K562 (cell line): ENCODE measurements around the gene DCUN1D3. TPM values are rescaled to one million over a fixed set of nuclear protein-coding genes. Genes with fewer than 3 reads are reported as not detected.
A peak's percentile ranks its signal among the peaks of the same experiment; 100 is the strongest.

Source experiments
- ARHGAP35 ChIP-seq: fragments of 450-650 bp; IDR thresholded peaks from 2 replicates; pipeline ENCODE4 v1.6.1; 2018; ENCODE audit not compliant: partially characterized antibody
- CBX8 ChIP-seq: fragments of 200-600 bp; sonication (generic); IDR thresholded peaks from 2 replicates; pipeline ENCODE4 v1.6.1; 2012; ENCODE audit warnings: borderline replicate concordance, mixed run types, low read depth, mild to moderate bottlenecking, moderate library complexity, mixed read lengths, low read length, control low read depth, inconsistent platforms; ENCODE audit not compliant: poor library complexity, severe bottlenecking; ENCODE audit errors: extremely low read depth
- CEBPG ChIP-seq, 3 experiments: fragments of 200-800 bp in 1 of 3; sonication (Bioruptor generic) in 1 of 3; sonication (generic) in 1 of 3; formaldehyde crosslinking in 1 of 3; IDR thresholded peaks in 2 of 3; conservative IDR thresholded peaks in 1 of 3; 2 replicates each; pipeline versions ENCODE4 v1.6.1 to v1.8.0; 2016 to 2022; ENCODE audit warnings: missing compliant biosample characterization in 2 of 3, missing genetic modification characterization in 2 of 3, mild to moderate bottlenecking in 1 of 3, missing genetic modification reagents in 1 of 3
- CREB1 ChIP-seq, 2 experiments: sonication (generic) in 1 of 2; formaldehyde crosslinking in 1 of 2; IDR thresholded peaks; 2 replicates each; pipeline versions ENCODE4 v1.6.1 to v1.8.0; 2012 to 2022; ENCODE audit warnings: inconsistent platforms in 1 of 2, mild to moderate bottlenecking in 1 of 2, missing genetic modification reagents in 1 of 2, moderate library complexity in 1 of 2
- ETS2 ChIP-seq: IDR thresholded peaks from 2 replicates; pipeline ENCODE4 v1.6.1; 2016; ENCODE audit warnings: borderline replicate concordance, missing genetic modification characterization, mild to moderate bottlenecking, moderate library complexity, missing compliant biosample characterization; ENCODE audit not compliant: poor library complexity, severe bottlenecking
- FOXA1 ChIP-seq: fragments of 450-650 bp; IDR thresholded peaks from 2 replicates; pipeline ENCODE4 v1.6.1; 2016; ENCODE audit warnings: mild to moderate bottlenecking, borderline replicate concordance
- HCFC1 ChIP-seq: IDR thresholded peaks from 2 replicates; pipeline ENCODE4 v1.6.1; 2012; ENCODE audit warnings: low read depth, low read length, improper control_type of control experiment
- HDAC2 ChIP-seq: fragments of 450-650 bp; IDR thresholded peaks from 2 replicates; pipeline ENCODE4 v1.6.1; 2016; ENCODE audit warnings: mild to moderate bottlenecking
- JUNB ChIP-seq: fragments of 450-650 bp; formaldehyde crosslinking; conservative IDR thresholded peaks from 2 replicates; pipeline ENCODE4 v1.4.0; 2020; ENCODE audit warnings: mild to moderate bottlenecking
- RBBP5 ChIP-seq: fragments of 200-600 bp; sonication (generic); IDR thresholded peaks from 2 replicates; pipeline ENCODE4 v1.6.1; 2012; ENCODE audit warnings: borderline replicate concordance, mild to moderate bottlenecking, low read length, control low read depth, inconsistent platforms; ENCODE audit not compliant: insufficient read depth, poor library complexity, severe bottlenecking
- RFX1 ChIP-seq: fragments of 450-650 bp; IDR thresholded peaks from 2 replicates; pipeline ENCODE4 v1.6.1; 2016; ENCODE audit warnings: mild to moderate bottlenecking, moderate library complexity
- SP2 ChIP-seq: IDR thresholded peaks from 2 replicates; pipeline ENCODE4 v1.6.1; 2011; ENCODE audit warnings: mild to moderate bottlenecking, low read depth, low read length, moderate library complexity; ENCODE audit not compliant: poor library complexity, severe bottlenecking; ENCODE audit errors: extremely low read depth
- TAL1 ChIP-seq: fragments of 450-650 bp; IDR thresholded peaks from 2 replicates; pipeline ENCODE4 v1.6.1; 2016; ENCODE audit warnings: mild to moderate bottlenecking
- YBX1 ChIP-seq: fragments of 450-650 bp; IDR thresholded peaks from 2 replicates; pipeline ENCODE4 v1.7.1; 2016; ENCODE audit warnings: mild to moderate bottlenecking
- ZC3H4 ChIP-seq: sonication (generic); formaldehyde crosslinking; IDR thresholded peaks from 2 replicates; pipeline ENCODE4 v1.9.0; 2021; ENCODE audit warnings: missing genetic modification reagents, borderline replicate concordance
- ZNF140 ChIP-seq: fragments of 250-450 bp; sonication (Bioruptor Pico); IDR thresholded peaks from 2 replicates; pipeline ENCODE4 v1.8.0; 2021; ENCODE audit warnings: moderate library complexity, mild to moderate bottlenecking, inconsistent platforms
- ZNF239 ChIP-seq: fragments of 250-450 bp; sonication (Bioruptor Pico); IDR thresholded peaks from 2 replicates; pipeline ENCODE4 v1.4.0; 2020; ENCODE audit warnings: mild to moderate bottlenecking
- ZNF24 ChIP-seq: fragments of 450-650 bp; IDR thresholded peaks from 2 replicates; pipeline ENCODE4 v1.6.1; 2016
- ZNF551 ChIP-seq: fragments of 250-450 bp; sonication (Bioruptor Pico); IDR thresholded peaks from 2 replicates; pipeline ENCODE4 v1.5.0; 2021; ENCODE audit warnings: mild to moderate bottlenecking, moderate library complexity
- polyA plus RNA-seq, 8 experiments: library from polyadenylated mRNA; depleted of rRNA in 4 of 8; stranded (reverse) in 5 of 8; unstranded in 3 of 8; fragments of >200 nt; fragmentation: Nextera tagmentation in 2 of 8; fragmentation: Illumina TruSeq in 1 of 8; extraction: Ambion mirVana in 2 of 8; extraction: Trizol in 1 of 8; gene quantifications; 2 replicates each; pipeline versions ENCODE4 v1.2.1 to v1.2.3, GENCODE V29; 2011 to 2014; ENCODE audit warnings: inconsistent platforms in 1 of 8, missing spikeins in 1 of 8
- total RNA-seq, 7 experiments: library from RNA; depleted of rRNA in 6 of 7; stranded (reverse); fragments of >200 nt in 6 of 7; fragmentation: Illumina TruSeq in 2 of 7; extraction: Trizol in 2 of 7; gene quantifications; 2 replicates each; pipeline versions ENCODE4 v1.2.1 to v1.2.3, GENCODE V29; 2011 to 2021; ENCODE audit warnings: low replicate concordance in 1 of 7
- TF ChIP-seq, protein P1 (sequence below): sonication (generic); formaldehyde crosslinking; IDR thresholded peaks from 2 replicates; pipeline ENCODE4 v1.9.0; 2022; ENCODE audit warnings: mild to moderate bottlenecking, missing genetic modification reagents
- TF ChIP-seq, protein P2 (sequence below), 2 experiments: fragments of 250-450 bp in 1 of 2; fragments of 450-650 bp in 1 of 2; sonication (Bioruptor Pico) in 1 of 2; IDR thresholded peaks; 2 replicates each; pipeline versions ENCODE4 v1.6.1 to v1.8.0; 2016 to 2021; ENCODE audit warnings: mild to moderate bottlenecking in 2 of 2, moderate library complexity in 2 of 2, missing compliant biosample characterization in 1 of 2, missing genetic modification characterization in 1 of 2
- TF ChIP-seq, protein P3 (sequence below): fragments of 450-650 bp; formaldehyde crosslinking; IDR thresholded peaks from 2 replicates; pipeline ENCODE4 v1.4.0; 2020; ENCODE audit warnings: mild to moderate bottlenecking, mixed read lengths
- TF ChIP-seq, protein P4 (sequence below): fragments of 450-650 bp; IDR thresholded peaks from 2 replicates; pipeline ENCODE4 v1.6.1; 2016; ENCODE audit warnings: low read depth, mild to moderate bottlenecking, moderate library complexity

DCUN1D3 gene
- total and polyA plus RNA-seq, 9 of the 15 experiments (the other 6 are each of a cell fraction or from before 2014, with no cell fraction given): 1.0 to 4.7 (median 2.2) TPM

DNA sequence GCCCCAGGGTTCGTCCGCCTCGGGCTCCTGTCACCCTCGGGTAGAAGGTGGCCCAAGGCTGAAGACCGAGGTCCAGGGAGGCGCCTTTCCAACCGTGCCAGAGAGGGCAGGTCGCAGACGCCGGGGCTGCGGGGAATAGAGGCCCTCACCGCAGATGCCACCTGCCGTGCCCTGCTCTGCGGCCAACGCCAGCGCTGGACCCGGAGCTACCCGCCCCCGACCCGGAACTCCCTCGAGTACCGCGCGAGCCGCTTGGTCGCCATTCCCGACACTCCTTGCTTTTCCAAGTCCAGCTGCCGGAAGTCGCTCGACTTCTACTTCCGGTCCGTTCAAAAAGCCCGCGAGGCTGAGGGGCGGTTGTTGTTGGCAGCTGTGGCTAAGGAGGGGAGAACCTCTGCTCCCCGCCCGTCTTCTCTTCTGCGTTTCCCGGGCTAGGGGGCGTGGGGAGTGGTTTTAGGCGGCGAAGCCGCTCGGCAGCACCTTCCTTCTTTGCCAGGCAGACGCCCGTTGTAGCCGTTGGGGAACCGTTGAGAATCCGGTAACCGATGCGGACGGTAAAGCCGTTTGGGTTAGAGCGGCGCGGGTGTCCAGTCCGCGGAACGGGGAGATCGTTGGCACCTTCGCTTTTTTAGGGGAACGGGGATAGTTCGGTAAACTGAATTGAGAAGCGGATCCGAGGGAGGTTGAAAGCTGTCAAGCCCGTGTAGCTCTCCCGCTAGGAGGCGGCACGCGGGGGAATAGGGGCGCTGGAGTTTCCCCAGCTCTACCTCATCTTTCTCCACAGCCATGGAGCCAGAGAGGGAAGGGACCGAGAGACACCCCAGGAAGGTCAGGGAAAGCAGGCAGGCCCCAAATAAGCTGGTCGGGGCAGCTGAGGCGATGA, 93.7 kb downstream of the DCUN1D3 start, which contains the start of the genes ERI2 and REXO5 (continued):
- TF ChIP-seq RBBP5 (peak; percentile 97), FOXA1 (no peak), RFX1 (peak; percentile 35), HDAC2 (peak; percentile 79; the same call in 1 of the 2 replicates), HCFC1 (peak; percentile 55), YBX1 (no peak), ZC3H4 (CRISPR knock-in tag) (no peak), JUNB (CRISPR knock-in tag) (no peak), CEBPG (CRISPR knock-in tag; IDR thresholded peaks at IDR 0.05) (no peak), CEBPG (tag; conservative IDR thresholded peaks at IDR 0.05 in 1 of 2, IDR thresholded peaks at IDR 0.05 in 1 of 2) (no peak), ZNF239 (CRISPR knock-in tag) (no peak), CBX8 (no peak), TAL1 (no peak), ZNF551 (no peak), ZNF24 (peak; percentile 28; the same call in 1 of the 2 replicates), ZNF140 (no peak), ARHGAP35 (no peak), ETS2 (tag) (no peak), SP2 (no peak), CREB1 (IDR thresholded peaks at IDR 0.05) (0 out of 2 replicates have a peak, but pooled peaks have one; percentile 9), CREB1 (CRISPR knock-in tag; IDR thresholded peaks at IDR 0.05) (no peak; the same call in 1 of the 2 replicates)
- TF ChIP-seq, protein P1, sequence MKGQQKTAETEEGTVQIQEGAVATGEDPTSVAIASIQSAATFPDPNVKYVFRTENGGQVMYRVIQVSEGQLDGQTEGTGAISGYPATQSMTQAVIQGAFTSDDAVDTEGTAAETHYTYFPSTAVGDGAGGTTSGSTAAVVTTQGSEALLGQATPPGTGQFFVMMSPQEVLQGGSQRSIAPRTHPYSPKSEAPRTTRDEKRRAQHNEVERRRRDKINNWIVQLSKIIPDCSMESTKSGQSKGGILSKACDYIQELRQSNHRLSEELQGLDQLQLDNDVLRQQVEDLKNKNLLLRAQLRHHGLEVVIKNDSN (CRISPR knock-in tag): no peak
- TF ChIP-seq, protein P2, sequence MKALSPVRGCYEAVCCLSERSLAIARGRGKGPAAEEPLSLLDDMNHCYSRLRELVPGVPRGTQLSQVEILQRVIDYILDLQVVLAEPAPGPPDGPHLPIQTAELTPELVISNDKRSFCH (CRISPR knock-in tag; IDR thresholded peaks at IDR 0.05): no peak
- TF ChIP-seq, protein P2 (tag; IDR thresholded peaks at IDR 0.05): no peak
- TF ChIP-seq, protein P3, sequence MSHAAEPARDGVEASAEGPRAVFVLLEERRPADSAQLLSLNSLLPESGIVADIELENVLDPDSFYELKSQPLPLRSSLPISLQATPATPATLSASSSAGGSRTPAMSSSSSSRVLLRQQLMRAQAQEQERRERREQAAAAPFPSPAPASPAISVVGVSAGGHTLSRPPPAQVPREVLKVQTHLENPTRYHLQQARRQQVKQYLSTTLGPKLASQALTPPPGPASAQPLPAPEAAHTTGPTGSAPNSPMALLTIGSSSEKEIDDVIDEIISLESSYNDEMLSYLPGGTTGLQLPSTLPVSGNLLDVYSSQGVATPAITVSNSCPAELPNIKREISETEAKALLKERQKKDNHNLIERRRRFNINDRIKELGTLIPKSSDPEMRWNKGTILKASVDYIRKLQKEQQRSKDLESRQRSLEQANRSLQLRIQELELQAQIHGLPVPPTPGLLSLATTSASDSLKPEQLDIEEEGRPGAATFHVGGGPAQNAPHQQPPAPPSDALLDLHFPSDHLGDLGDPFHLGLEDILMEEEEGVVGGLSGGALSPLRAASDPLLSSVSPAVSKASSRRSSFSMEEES (CRISPR knock-in tag): no peak
- TF ChIP-seq, protein P4, sequence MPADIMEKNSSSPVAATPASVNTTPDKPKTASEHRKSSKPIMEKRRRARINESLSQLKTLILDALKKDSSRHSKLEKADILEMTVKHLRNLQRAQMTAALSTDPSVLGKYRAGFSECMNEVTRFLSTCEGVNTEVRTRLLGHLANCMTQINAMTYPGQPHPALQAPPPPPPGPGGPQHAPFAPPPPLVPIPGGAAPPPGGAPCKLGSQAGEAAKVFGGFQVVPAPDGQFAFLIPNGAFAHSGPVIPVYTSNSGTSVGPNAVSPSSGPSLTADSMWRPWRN: no peak
